Measurements from ENCODE around the gene PTTG1.

Gene PTTG1

DNA sequence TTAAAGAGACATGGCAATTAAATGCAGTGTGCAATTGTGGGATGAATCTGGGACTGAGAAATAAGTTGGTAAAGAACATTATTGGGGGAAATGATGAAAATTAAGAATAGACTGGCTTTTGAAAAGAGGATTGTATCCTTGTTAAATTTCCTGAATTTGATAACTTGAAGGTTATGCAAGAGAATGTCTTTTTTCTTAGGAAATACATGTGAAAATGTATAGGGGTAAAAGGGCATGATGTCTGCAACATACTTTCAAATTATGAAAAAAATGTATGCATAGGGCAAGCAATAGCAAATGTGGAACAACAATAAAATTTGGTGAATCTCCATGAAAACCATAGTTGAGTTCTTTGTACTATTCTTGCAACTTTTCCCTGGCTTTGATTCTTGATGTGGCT is 24.1 kb downstream of the PTTG1 start:
- DNase-seq (ENCODE audit: insufficient read length, low spot score) = no peak
- TF ChIP-seq TAF1 (IDR thresholded peaks at IDR 0.05; ENCODE audit: low read depth, low read length) (no peak), POLR2AphosphoS5 (IDR thresholded peaks at IDR 0.05; ENCODE audit: low read depth, low read length) (no peak), SPI1 (IDR thresholded peaks at IDR 0.05; ENCODE audit: low read depth, low read length) (no peak), POU2F2 (IDR thresholded peaks at IDR 0.05; ENCODE audit: low read depth, low read length) (no peak), POLR2A (IDR thresholded peaks at IDR 0.05; ENCODE audit: low read depth, low read length) (no peak), PAX5 (IDR thresholded peaks at IDR 0.05; ENCODE audit: insufficient read depth, low read length, severe bottlenecking) (no peak)
- FAIRE-seq = no peak

DNA sequence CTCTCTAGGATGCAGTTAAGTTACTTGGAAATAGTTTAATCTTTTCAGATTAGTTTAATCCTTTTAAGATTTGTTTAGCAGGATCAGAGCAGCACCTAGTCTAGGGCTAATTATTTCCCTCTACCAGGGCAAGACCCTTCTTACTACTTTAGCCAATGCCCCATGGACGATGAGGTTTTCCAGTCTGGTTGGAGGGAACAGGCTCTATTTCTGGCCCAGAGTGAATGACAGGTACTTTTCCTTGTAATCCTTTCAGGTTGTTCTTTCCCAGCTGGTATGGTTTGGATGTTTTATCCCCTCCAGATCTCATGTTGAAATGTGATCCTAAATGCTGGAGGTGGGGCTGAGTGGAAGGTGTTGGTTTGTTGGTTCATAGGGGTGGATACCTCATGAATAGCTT is 27.2 kb downstream of the PTTG1 start:
- no peak for TF ChIP-seq POLR2AphosphoS5 (IDR thresholded peaks at IDR 0.05; ENCODE audit: low read depth, low read length)
- no peak for TF ChIP-seq POLR2A (IDR thresholded peaks at IDR 0.05; ENCODE audit: low read depth, low read length)
- FAIRE-seq = no peak

DNA sequence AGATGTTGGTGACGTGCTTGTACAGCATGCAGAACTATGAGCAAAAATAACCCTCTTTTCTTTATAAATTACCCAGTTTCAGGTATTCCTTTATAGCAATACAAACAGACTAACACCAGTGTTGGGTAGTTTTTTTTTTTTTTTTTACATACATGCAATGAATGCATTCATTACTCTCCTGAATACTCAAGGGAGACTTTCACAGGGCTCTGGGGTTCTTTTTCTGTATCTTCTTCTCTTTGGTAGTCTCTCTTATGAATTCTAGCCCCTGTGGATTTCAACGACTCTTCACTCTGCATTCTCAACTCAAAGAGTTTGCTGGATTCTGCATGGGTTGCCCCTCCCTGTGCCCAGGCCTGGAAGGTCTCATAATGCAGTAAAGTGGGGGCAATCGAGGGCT is 27.8 kb downstream of the PTTG1 start:
- no peak for FAIRE-seq
- no peak for TF ChIP-seq POLR2A (IDR thresholded peaks at IDR 0.05; ENCODE audit: low read depth, low read length)
- TF ChIP-seq TAF1 (IDR thresholded peaks at IDR 0.05; ENCODE audit: low read depth, low read length) = no peak
- TF ChIP-seq POU2F2 (IDR thresholded peaks at IDR 0.05; ENCODE audit: low read depth, low read length) = no peak
- no peak for TF ChIP-seq POLR2AphosphoS5 (IDR thresholded peaks at IDR 0.05; ENCODE audit: low read depth, low read length)
- no peak for TF ChIP-seq SPI1 (IDR thresholded peaks at IDR 0.05; ENCODE audit: low read depth, low read length)
- TF ChIP-seq PAX5 (IDR thresholded peaks at IDR 0.05; ENCODE audit: insufficient read depth, low read length, severe bottlenecking) = no peak

More for the DNA sequence above, 27.2 kb downstream of the PTTG1 start:
- no peak for DNase-seq (ENCODE audit: insufficient read length, low spot score)

DNA sequence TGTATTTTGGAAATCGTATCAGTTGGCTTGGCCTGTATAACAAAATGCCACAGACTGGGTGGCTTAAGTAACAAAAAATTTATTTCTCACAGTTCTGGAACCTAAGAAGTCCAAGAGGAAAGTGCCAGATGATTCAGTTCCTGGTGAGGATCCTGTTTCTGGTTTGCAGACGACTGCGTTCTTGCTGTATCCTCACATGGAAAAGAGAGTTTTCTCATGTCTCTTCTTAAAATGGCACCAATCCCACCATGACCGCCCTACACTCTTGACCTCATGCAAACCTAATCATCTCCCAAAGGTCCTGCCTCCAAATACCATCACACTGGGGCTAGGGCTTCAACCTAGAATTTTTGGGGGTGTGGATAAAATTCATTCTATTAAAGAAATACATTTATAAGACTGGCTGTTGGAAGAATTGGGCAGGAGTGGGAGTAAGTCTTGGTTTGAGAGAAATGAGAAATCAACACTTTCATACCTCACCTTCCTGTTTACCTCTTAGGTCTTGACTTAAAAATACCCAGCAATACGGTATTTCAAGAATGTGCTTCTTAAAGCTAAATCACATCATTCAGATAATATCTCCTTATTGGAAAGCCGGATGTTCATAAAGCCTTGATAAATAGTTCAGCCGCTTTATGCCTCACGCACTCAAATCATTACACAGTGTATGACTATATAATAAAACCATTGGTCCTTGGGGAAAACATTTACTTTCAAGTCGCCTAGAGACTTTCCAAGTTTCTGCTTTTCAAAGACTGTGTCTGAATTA is 28.7 kb downstream of the PTTG1 start:
- no peak for TF ChIP-seq POLR2A (IDR thresholded peaks at IDR 0.05; ENCODE audit: low read depth, low read length)
- TF ChIP-seq PAX5 (IDR thresholded peaks at IDR 0.05; ENCODE audit: insufficient read depth, low read length, severe bottlenecking) = no peak
- TF ChIP-seq SPI1 (IDR thresholded peaks at IDR 0.05; ENCODE audit: low read depth, low read length) = no peak
- no peak for TF ChIP-seq POU2F2 (IDR thresholded peaks at IDR 0.05; ENCODE audit: low read depth, low read length)
- TF ChIP-seq POLR2AphosphoS5 (IDR thresholded peaks at IDR 0.05; ENCODE audit: low read depth, low read length) = no peak
- TF ChIP-seq TAF1 (IDR thresholded peaks at IDR 0.05; ENCODE audit: low read depth, low read length) = no peak
- DNase-seq (ENCODE audit: insufficient read length, low spot score) (no peak), FAIRE-seq (peak; percentile 83)

More for the DNA sequence above, 27.8 kb downstream of the PTTG1 start:
- DNase-seq (ENCODE audit: insufficient read length, low spot score) = no peak

DNA sequence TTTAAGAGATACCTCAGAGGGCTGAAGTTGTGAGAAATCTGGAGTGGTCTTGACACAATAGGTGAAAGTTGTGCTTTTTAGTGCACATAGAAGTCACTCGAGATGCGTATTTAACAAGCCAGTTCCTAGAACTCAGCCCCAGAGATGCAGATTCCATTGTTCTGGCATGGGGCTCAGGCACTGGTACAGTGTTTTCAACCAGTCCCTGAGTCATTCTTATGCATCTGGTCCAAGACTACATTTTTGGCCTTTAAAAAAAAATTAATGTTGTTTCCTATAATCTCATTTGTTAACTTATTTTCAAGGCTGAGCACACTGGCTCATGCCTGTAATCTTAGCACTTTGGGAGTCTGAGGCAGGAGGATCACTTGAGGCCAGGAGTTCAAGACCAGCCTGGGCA is 29.6 kb downstream of the PTTG1 start:
- FAIRE-seq (no peak), DNase-seq (ENCODE audit: insufficient read length, low spot score) (no peak)
- TF ChIP-seq POLR2A (IDR thresholded peaks at IDR 0.05; ENCODE audit: low read depth, low read length) = no peak
- no peak for TF ChIP-seq POLR2AphosphoS5 (IDR thresholded peaks at IDR 0.05; ENCODE audit: low read depth, low read length)
- TF ChIP-seq SPI1 (IDR thresholded peaks at IDR 0.05; ENCODE audit: low read depth, low read length) = no peak
- TF ChIP-seq TAF1 (IDR thresholded peaks at IDR 0.05; ENCODE audit: low read depth, low read length) = no peak
- TF ChIP-seq POU2F2 (IDR thresholded peaks at IDR 0.05; ENCODE audit: low read depth, low read length) = no peak
- no peak for TF ChIP-seq PAX5 (IDR thresholded peaks at IDR 0.05; ENCODE audit: insufficient read depth, low read length, severe bottlenecking)

DNA sequence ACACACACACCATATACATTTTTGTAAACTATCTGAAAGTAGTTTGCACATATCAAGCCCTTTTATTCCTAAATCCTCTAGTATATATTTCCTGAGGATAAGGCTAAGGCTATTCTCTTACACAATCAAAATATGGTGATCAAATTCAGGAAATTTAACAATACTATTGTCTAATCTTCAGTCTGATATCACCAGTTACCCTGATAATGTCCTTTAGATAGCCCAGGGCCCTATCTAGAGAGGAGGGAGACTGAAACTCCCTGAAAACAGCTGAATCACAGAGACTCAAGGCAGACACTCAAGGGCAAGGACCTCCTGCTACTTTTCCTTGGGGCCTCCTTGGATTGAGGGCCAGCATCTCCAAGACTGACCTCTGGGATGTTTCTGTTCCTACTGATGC is 30.4 kb downstream of the PTTG1 start:
- TF ChIP-seq POLR2AphosphoS5 (IDR thresholded peaks at IDR 0.05; ENCODE audit: low read depth, low read length) (no peak), TAF1 (IDR thresholded peaks at IDR 0.05; ENCODE audit: low read depth, low read length) (no peak), PAX5 (IDR thresholded peaks at IDR 0.05; ENCODE audit: insufficient read depth, low read length, severe bottlenecking) (no peak), POU2F2 (IDR thresholded peaks at IDR 0.05; ENCODE audit: low read depth, low read length) (no peak), POLR2A (IDR thresholded peaks at IDR 0.05; ENCODE audit: low read depth, low read length) (no peak), SPI1 (IDR thresholded peaks at IDR 0.05; ENCODE audit: low read depth, low read length) (no peak)
- FAIRE-seq (no peak), DNase-seq (ENCODE audit: insufficient read length, low spot score) (no peak)

DNA sequence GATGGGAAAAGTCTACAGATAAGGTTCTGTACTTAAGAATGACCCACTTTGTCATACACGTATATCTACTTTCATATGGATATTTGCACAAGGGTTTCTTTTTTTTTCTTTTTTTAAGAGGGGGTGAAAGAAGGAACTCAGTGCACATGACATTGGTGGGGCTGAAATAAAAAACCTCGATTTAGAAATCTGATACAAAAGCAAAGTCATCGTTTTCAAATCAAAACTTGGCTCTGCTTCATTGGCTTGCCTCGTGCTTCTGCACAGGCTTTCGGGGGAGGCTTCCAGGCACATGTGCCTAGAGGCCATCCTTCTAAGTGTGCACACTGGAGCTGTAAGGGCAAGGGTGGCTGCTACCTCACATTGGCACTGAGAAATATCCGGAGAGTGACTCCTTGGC is 31.1 kb downstream of the PTTG1 start:
- TF ChIP-seq PAX5 (IDR thresholded peaks at IDR 0.05; ENCODE audit: insufficient read depth, low read length, severe bottlenecking) = no peak
- no peak for TF ChIP-seq SPI1 (IDR thresholded peaks at IDR 0.05; ENCODE audit: low read depth, low read length)
- no peak for TF ChIP-seq POLR2A (IDR thresholded peaks at IDR 0.05; ENCODE audit: low read depth, low read length)
- TF ChIP-seq POLR2AphosphoS5 (IDR thresholded peaks at IDR 0.05; ENCODE audit: low read depth, low read length) = no peak
- no peak for FAIRE-seq
- DNase-seq (ENCODE audit: insufficient read length, low spot score) = no peak

DNA sequence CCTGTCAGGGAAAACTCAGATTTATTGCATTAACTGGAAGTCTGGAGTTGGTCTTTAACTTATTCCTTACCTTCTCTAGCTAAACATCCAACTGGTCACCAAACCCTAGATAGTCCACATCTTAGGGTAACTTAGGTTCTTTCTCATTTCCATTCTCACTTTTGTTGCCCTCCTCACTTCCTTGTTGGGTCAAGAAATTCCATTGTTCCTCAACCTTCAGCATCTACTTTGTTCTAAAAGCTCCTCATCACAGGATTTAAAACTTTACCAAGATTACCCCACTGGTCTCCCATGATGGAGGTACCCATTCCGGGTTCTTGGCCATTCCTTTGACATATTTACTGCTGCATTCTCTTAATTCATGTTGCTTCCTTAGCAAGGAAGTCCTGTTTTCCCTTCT is 32.1 kb downstream of the PTTG1 start:
- DNase-seq (ENCODE audit: insufficient read length, low spot score) (no peak), FAIRE-seq (no peak)
- TF ChIP-seq TAF1 (IDR thresholded peaks at IDR 0.05; ENCODE audit: low read depth, low read length) (no peak), SPI1 (IDR thresholded peaks at IDR 0.05; ENCODE audit: low read depth, low read length) (peak; percentile 18; the same call in 1 of the 2 replicates)

DNA sequence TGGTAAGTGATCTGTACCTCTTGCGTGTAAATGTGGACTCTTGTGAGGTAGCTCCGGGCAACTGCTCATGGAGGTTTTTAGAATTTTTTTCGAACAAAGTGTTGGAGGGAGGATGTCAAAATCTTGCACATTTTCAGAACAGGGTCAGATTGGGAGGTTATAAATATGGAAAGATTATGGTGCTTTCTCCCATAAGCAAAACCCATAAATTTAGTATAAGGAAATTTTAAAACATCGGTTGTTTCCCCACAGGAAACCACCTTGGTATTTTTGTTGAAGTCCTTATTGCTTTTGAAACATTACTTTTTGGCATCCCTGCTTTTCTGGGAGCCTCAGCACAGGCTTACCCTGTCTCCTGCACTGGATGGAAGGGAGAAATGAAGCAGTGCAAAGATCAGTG is 33.9 kb downstream of the PTTG1 start:
- DNase-seq (ENCODE audit: insufficient read length, low spot score) = no peak
- peak; percentile 59 for FAIRE-seq
- TF ChIP-seq TAF1 (IDR thresholded peaks at IDR 0.05; ENCODE audit: low read depth, low read length) (no peak), POLR2A (IDR thresholded peaks at IDR 0.05; ENCODE audit: low read depth, low read length) (no peak), SPI1 (IDR thresholded peaks at IDR 0.05; ENCODE audit: low read depth, low read length) (no peak), PAX5 (IDR thresholded peaks at IDR 0.05; ENCODE audit: insufficient read depth, low read length, severe bottlenecking) (no peak), POLR2AphosphoS5 (IDR thresholded peaks at IDR 0.05; ENCODE audit: low read depth, low read length) (no peak), POU2F2 (IDR thresholded peaks at IDR 0.05; ENCODE audit: low read depth, low read length) (no peak)

DNA sequence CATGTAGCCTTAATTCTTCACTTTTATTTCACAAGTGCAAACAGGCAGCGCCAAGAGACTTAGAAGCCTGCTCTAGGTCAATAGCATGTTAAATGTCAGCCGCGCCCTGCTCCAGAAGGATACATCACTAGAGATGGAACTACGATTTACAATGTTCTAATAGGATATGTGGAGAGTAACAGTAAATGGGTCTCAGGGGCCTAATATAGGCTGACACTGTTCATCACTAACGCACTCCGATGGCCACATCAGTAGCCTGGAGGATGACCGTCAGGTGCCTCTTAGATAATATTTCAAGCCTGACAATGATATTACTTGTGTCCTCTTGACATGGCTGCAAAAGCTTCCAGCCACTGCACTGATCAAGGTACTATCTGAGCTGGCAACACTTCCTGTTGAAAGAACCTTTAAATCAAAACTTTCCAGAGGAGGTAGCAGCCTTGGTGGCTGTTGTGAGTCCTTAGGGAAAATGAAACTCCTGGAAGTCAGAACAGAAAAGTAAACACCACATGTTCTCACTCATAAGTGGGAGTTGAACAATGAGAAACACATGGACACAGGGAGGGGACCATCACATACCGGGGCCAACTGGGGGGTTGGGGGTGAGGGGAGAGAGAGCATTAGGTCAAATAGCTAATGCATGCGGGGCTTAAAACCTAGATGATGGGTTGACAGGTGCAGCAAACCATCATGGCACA is 35.0 kb downstream of the PTTG1 start:
- TF ChIP-seq SPI1 (IDR thresholded peaks at IDR 0.05; ENCODE audit: low read depth, low read length) (no peak), POU2F2 (IDR thresholded peaks at IDR 0.05; ENCODE audit: low read depth, low read length) (no peak), PAX5 (IDR thresholded peaks at IDR 0.05; ENCODE audit: insufficient read depth, low read length, severe bottlenecking) (no peak), POLR2AphosphoS5 (IDR thresholded peaks at IDR 0.05; ENCODE audit: low read depth, low read length) (no peak), TAF1 (IDR thresholded peaks at IDR 0.05; ENCODE audit: low read depth, low read length) (no peak), POLR2A (IDR thresholded peaks at IDR 0.05; ENCODE audit: low read depth, low read length) (no peak)
- FAIRE-seq = peak; percentile 69
- no peak for DNase-seq (ENCODE audit: insufficient read length, low spot score)

All from GM12891 (cell line).